HG02973 (cell line): ENCODE measurements around the gene NCSTN.

Source experiments
- ATAC-seq: cut with Tn5 transposase; IDR thresholded peaks from one replicate; pipeline ENCODE4 v1.9.1; 2021; ENCODE audit warnings: moderate library complexity; ENCODE audit not compliant: unreplicated experiment

Gene NCSTN

GRCh38 chr1:160346958-160347357 is 3.8 kb downstream of the NCSTN start:
- ATAC-seq: no peak

GRCh38 chr1:160351629-160352028 is 8.4 kb downstream of the NCSTN start:
- ATAC-seq: no peak

DNA sequence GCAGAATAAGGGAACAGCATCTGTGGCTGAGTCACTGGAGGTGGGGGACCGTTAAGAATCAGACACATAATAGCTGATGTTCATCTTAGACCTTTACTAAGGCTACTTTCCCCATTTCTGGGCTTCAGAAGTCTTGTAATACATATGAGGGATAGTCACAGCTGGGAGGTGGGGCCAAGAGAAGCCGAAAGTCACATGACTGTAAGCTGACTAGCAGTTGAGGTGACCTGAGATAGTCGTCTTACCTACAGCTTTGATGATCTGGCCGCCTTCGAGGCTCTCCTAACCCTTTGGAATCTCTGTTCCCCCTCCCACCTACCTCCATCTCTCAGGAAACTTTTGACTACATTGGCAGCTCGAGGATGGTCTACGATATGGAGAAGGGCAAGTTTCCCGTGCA is 9.4 kb downstream of the NCSTN start:
- ATAC-seq: no peak

DNA sequence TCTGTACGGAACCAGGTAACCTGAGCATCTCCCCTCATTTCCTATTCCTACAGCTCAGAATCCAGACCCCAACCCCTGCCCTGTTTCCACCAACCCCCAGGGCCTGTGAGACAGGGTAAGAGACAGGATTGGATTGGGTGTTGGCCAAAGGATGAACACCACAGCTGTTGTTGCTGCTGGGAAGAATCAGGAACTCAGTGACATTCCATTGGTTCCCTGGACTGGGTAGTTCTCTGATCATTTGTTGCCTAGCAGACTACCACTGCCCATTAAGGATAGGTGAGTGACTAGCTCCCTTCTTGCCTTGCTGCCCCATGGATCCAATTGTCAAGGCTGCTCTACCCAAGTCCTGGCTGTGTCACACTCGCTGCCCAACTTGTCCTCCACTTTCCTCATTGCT is 10.0 kb downstream of the NCSTN start:
- ATAC-seq: no peak

GRCh38 chr1:160354388-160354985 is 11.3 kb downstream of the NCSTN start:
- ATAC-seq: no peak

DNA sequence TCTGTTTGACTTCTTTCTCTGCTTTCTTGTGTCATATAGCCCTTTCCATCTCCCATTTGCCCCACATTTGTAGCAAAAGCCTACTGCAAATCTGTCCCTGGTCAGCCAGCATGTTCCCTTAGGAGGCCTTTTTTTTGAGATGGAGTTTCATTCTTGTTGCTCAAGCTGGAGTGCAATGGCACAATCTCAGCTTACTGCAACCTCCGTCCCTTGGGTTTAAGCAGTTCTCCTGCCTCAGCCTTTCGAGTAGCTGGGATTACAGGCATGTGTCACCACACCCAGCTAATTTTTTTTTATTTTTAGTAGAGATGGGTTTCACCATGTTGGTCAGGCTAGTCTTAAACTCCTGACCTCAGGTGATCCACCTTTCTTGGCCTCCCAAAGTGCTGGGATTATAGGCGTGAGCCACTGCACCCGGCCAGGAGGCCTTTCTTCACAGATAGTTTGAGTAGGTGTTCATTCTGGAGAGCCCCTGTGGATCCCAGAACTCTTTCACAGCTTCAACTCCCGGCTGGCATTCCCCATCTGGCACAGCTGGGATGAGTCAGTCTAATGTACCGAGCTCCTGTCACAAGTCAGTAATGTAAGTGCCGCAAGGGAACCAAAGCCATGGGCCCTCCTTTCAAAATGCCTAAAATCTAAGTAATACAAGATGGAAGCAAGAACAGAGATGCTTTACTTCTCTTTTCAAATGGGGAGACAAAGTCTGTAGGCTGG is 14.3 kb downstream of the NCSTN start:
- ATAC-seq: no peak

DNA sequence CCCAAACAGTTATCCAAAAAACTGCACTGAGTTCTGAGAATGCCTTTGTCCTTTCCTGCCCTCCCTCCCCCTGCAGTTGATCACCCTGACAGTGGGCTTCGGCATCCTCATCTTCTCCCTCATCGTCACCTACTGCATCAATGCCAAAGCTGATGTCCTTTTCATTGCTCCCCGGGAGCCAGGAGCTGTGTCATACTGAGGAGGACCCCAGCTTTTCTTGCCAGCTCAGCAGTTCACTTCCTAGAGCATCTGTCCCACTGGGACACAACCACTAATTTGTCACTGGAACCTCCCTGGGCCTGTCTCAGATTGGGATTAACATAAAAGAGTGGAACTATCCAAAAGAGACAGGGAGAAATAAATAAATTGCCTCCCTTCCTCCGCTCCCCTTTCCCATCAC is 14.9 kb downstream of the NCSTN start:
- ATAC-seq: no peak

DNA sequence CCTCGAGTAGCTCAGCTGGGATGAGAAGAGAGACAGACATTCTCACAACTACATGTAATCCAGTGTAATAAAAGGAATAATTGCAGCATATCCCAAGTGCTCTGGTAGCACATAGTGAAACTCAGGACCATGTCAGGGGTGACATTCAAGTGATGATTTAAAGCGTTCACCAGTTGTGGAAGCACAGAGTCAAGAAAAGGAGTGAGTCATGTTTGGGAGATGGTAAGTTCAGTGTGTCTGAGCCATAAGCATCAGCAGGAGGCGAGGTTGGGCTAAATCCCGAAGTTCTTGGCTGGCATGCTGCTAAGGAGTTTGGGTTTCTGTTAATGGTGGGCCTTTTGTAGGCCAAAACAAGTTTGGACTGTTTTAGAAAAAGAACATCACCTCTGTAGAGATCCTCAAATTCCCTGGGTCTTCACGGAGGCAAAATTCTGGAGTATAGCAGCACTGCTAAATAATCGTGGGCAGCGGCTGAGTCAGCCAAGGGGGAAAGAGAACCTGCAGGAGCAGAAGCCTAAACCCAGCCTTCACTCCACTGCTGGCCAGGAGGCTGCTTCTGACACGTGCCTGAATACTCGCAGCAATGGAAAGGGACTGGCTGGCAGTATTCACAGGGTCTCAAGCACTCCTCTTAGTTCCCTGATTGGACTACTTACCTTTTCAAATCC is 16.5 kb downstream of the NCSTN start:
- no peak for ATAC-seq

DNA sequence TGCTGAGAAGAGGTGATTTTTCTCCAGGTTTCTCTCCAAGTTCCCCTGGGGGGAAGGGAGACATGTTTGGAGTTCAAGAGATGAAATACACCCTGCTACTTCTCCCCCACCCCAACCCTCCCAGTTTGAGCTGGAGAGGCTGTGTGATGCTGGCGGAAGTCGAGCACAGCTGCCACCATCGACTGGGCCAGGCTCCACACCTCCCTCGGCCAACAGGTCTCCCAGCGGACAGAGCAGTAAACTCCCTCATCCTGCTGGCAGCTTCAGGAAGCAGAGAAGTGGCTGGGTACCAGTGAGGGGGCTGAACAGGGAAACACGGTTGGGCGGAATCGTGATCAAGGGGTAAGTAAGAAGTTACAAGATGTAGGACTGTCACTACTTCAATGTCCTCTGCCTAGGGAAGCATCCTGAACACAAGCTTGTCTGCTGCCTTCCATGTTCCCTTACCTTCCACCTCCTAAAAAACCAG is 17.1 kb downstream of the NCSTN start:
- no peak for ATAC-seq

- no peak for ATAC-seq
Observed at GRCh38 chr1:160361199-160361598, 18.0 kb downstream of the NCSTN start.

- no peak for ATAC-seq
Observed at GRCh38 chr1:160361814-160362167, 18.6 kb downstream of the NCSTN start.

- ATAC-seq: no peak
Observed at GRCh38 chr1:160362168-160362957, 19.2 kb downstream of the NCSTN start.

DNA sequence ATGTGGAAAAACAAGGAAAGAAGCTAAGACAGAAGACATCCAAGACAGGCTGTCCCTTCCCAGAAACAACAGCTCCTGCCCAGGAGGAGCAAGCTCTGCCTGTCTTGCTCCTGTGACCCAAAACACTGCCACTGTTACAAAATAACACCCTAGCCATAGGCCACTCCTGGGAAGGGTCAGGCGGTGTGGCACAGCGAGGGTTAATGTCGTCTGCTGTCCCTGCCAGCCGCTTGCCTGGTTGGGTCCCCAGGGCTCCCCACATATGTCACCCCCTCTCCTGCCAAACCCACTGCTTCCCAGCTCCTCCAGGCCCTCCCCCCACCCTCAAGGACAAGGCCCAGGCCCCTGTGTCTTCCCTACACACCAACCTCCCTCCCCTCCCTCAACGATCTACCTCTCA is 19.8 kb downstream of the NCSTN start:
- no peak for ATAC-seq

DNA sequence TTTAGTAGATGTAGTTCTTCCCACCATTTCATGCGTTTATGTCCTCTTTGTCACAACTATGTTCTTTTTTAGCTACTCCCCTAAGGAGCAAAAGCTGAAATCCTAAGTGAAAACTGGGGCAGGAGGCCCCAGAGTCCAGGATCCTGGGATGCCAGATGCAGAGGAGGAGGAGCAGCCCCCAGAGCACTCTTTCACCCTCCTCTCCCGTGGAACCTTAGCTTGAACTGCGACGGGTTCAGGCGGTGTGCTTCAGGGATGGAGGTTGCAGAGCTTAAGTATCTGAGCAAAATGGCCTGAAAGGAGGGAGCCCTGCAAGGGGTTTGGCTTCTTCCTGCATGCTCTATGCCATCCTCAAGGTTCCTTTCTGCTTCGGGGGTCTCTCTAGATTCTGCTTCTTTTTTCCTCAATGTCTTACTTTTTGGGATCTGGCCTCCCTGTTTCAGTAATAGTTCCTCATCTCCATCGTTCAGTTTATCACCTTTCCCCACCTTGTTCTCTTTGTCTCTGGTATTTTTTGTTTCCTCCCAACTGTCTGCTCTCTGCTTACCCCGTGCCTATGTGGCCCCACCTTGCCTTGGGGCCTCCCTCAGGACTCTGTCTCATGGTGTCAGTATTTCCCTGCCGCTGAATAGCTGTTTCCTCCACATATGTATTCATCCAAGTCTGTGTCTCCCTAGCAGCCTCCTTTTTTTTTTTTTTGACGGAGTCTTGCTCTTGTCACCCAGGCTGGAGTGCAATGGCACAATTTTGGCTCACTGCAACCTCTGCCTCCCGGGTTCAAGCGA is 21.0 kb downstream of the NCSTN start:
- no peak for ATAC-seq

- no peak for ATAC-seq
Observed at GRCh38 chr1:160365325-160365724, 22.1 kb downstream of the NCSTN start.

- no peak for ATAC-seq
Observed at GRCh38 chr1:160366731-160367515, 23.7 kb downstream of the NCSTN start, which contains the start of gene NHLH1. NHLH1 (plus strand) TSS chr1:160367071; CDS start chr1:160370732, 3,661 bp downstream.

DNA sequence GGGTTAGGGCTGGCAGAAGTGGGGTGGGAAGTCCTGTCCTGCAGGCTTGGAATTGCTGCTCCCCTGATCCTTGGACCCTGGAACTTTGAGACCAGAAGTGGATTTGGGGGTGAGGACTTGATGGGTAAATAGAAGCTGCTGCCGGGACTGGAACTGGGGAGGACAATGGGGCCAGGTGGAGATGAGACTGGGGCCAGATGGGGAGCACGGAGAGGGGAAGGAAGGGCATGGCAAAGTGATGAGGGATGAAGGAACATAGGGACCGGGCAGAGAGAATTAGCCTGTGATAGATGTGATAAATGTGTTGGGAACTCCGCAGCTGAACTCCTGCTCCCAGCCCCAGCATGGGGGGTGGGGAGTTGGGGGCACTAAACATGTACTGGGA is 24.3 kb downstream of the NCSTN start:
- ATAC-seq: no peak

GRCh38 chr1:160367934-160368923 is 25.0 kb downstream of the NCSTN start:
- ATAC-seq: no peak

DNA sequence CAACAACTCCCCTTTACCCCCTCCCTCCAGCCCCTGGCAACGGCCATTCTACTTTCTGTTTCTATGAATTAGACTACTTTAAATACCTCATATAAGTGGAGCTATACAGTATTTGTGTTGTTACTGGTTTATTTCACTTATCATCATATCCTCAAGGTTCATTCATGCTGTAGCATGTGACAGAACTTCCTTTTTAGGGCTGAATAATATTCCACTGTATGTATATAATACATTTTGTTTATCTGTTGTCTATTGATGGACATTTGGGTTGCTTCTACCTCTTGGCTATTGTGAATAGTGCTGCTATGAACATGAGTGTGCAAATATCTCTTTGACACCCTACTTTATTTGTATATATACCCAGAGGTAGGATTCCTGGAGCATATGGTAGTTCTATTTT is 25.9 kb downstream of the NCSTN start:
- no peak for ATAC-seq
